Measurements from ENCODE around the gene PRR27.
A peak's percentile ranks its signal among the peaks of the same experiment; 100 is the strongest.

PRR27 gene

GRCh38 chr4:70179811-70180210, 25.8 kb downstream of the PRR27 start:
- no peak for DNase-seq (ENCODE audit: low read depth, low spot score)
- no peak for TF ChIP-seq CTCF (IDR thresholded peaks at IDR 0.05; ENCODE audit: insufficient read depth, low read length, missing control alignments)
- CTCF ChIA-PET, result no interaction called here
- H3K4me3 ChIP-seq (ENCODE audit: low read depth, low read length), result no peak overlapping the region
- POLR2A ChIA-PET, result no interaction called here

GRCh38 chr4:70181864-70182263, 27.8 kb downstream of the PRR27 start:
- ChIA-PET POLR2A (no interaction called here), CTCF (interaction anchor here (1.0 kb wide), 1 partner anchor 16 kb away, joined by 3 read pairs; no protein-coding TSS in a partner anchor)
- no peak for TF ChIP-seq CTCF (IDR thresholded peaks at IDR 0.05; ENCODE audit: insufficient read depth, low read length, missing control alignments)
- H3K4me3 ChIP-seq (ENCODE audit: low read depth, low read length), result no peak overlapping the region
- DNase-seq (ENCODE audit: low read depth, low spot score), result no peak

GRCh38 chr4:70182517-70183167, 28.6 kb downstream of the PRR27 start:
- no peak for TF ChIP-seq CTCF (IDR thresholded peaks at IDR 0.05; ENCODE audit: insufficient read depth, low read length, missing control alignments)
- ChIA-PET CTCF (interaction anchor here (0.6 to 2.7 kb wide), 10 partner anchors 9 to 494 kb away, joined by 3 to 11 read pairs (median 6); partner anchors contain the start of gene ODAM), POLR2A (no interaction called here)
- no peak overlapping the region for H3K4me3 ChIP-seq (ENCODE audit: low read depth, low read length)
- no peak for DNase-seq (ENCODE audit: low read depth, low spot score)

GRCh38 chr4:70183168-70183939, 29.3 kb downstream of the PRR27 start:
- no peak for DNase-seq (ENCODE audit: low read depth, low spot score)
- H3K4me3 ChIP-seq (ENCODE audit: low read depth, low read length), result no peak overlapping the region
- ChIA-PET POLR2A (no interaction called here), CTCF (interaction anchor here (0.6 to 2.7 kb wide), 14 partner anchors 9 to 495 kb away, joined by 3 to 12 read pairs (median 5); partner anchors contain the start of gene ODAM)
- TF ChIP-seq CTCF (IDR thresholded peaks at IDR 0.05; ENCODE audit: insufficient read depth, low read length, missing control alignments), result peak; percentile 51

GRCh38 chr4:70183940-70184246, 29.9 kb downstream of the PRR27 start:
- no peak for TF ChIP-seq CTCF (IDR thresholded peaks at IDR 0.05; ENCODE audit: insufficient read depth, low read length, missing control alignments)
- no peak overlapping the region for H3K4me3 ChIP-seq (ENCODE audit: low read depth, low read length)
- POLR2A ChIA-PET, result no interaction called here
- DNase-seq (ENCODE audit: low read depth, low spot score), result no peak
- CTCF ChIA-PET, result interaction anchor here (1.0 to 2.7 kb wide), 11 partner anchors 8 to 289 kb away, joined by 3 to 12 read pairs (median 7); partner anchors contain the start of gene ODAM

GRCh38 chr4:70187216-70187615, 33.2 kb downstream of the PRR27 start:
- CTCF ChIA-PET, result no interaction called here
- no peak for DNase-seq (ENCODE audit: low read depth, low spot score)
- no peak for TF ChIP-seq CTCF (IDR thresholded peaks at IDR 0.05; ENCODE audit: insufficient read depth, low read length, missing control alignments)
- POLR2A ChIA-PET, result no interaction called here
- no peak overlapping the region for H3K4me3 ChIP-seq (ENCODE audit: low read depth, low read length)

Data from AG04449 (cell line).